ENCODE data around the gene CADPS.

DNA sequence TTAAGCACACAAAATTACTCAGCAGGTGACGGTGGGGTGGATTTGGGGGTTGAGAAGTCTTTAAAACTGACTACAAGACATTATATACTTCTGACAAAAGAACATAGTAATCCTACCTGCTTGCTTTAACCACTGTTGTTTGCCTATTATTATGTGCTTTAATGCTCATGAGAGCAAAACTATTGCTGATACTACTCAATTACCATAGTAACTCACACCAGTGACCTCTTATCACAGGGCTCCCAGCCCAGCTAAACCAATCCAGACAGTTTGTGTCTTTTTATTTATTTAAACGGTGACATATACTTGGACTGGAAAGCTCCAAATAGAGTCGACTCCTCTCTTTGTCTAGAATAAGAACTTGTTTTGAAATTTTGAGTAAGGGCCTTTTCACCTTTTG is 459.1 kb downstream of the CADPS start:
- TF ChIP-seq, protein P1, sequence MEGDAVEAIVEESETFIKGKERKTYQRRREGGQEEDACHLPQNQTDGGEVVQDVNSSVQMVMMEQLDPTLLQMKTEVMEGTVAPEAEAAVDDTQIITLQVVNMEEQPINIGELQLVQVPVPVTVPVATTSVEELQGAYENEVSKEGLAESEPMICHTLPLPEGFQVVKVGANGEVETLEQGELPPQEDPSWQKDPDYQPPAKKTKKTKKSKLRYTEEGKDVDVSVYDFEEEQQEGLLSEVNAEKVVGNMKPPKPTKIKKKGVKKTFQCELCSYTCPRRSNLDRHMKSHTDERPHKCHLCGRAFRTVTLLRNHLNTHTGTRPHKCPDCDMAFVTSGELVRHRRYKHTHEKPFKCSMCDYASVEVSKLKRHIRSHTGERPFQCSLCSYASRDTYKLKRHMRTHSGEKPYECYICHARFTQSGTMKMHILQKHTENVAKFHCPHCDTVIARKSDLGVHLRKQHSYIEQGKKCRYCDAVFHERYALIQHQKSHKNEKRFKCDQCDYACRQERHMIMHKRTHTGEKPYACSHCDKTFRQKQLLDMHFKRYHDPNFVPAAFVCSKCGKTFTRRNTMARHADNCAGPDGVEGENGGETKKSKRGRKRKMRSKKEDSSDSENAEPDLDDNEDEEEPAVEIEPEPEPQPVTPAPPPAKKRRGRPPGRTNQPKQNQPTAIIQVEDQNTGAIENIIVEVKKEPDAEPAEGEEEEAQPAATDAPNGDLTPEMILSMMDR (IDR thresholded peaks at IDR 0.05; ENCODE audit: insufficient read depth, low read length): no peak
- no peak for TF ChIP-seq POLR2AphosphoS5 (IDR thresholded peaks at IDR 0.05; ENCODE audit: low read depth)
- TF ChIP-seq GABPA (IDR thresholded peaks at IDR 0.05; ENCODE audit: low read depth): no peak
